BLaER1 treated with 17β-estradiol and CSF1 and Interleukin-3, amounts not matched to agents 10 nM and 100 nM (cell line): ENCODE measurements around the gene ASB5.

Experiments used
- H3K27ac ChIP-seq, 11 experiments: shearing (Covaris generic); formaldehyde crosslinking; 2 replicates each; pipeline ENCODE4 v1.8.1; 2022
- H3K27me3 ChIP-seq, 11 experiments: shearing (Covaris generic); formaldehyde crosslinking; 2 replicates each; pipeline ENCODE4 v1.8.1; 2022
- H3K36me3 ChIP-seq, 11 experiments: shearing (Covaris generic); formaldehyde crosslinking; 2 replicates each; pipeline ENCODE4 v1.8.1; 2022
- H3K4me1 ChIP-seq, 10 experiments: shearing (Covaris generic); formaldehyde crosslinking; 2 replicates each; pipeline ENCODE4 v1.8.1; 2022
- H3K4me2 ChIP-seq, 11 experiments: shearing (Covaris generic); formaldehyde crosslinking; 2 replicates each; pipeline ENCODE4 v1.8.1; 2022
- H3K4me3 ChIP-seq, 10 experiments: shearing (Covaris generic); formaldehyde crosslinking; 2 replicates each; pipeline ENCODE4 v1.8.1; 2022
- H3K9ac ChIP-seq, 11 experiments: shearing (Covaris generic); formaldehyde crosslinking; 2 replicates each; pipeline ENCODE4 v1.8.1; 2022
- H3K9me3 ChIP-seq, 11 experiments: shearing (Covaris generic); formaldehyde crosslinking; replicated peaks in 1 of 11; 2 replicates each; pipeline ENCODE4 v1.8.1; 2022
- H4K20me1 ChIP-seq, 11 experiments: shearing (Covaris generic); formaldehyde crosslinking; 2 replicates each; pipeline ENCODE4 v1.8.1; 2022
- Cebpa-rat ChIP-seq, 11 experiments: shearing (Covaris generic); IDR thresholded peaks; 2 replicates each; pipeline ENCODE4 v1.8.1; 2022

Gene ASB5

GRCh38 chr4:176188654-176189053, 80.4 kb downstream of the ASB5 start:
- no peaks in the 10 kb centered on the region for H3K36me3 ChIP-seq
- H3K4me1 ChIP-seq, result peaks cover 0 to 21% (median 12%) of the 10 kb centered on the region in 10 experiments; a peak in 13 of 20 replicates
- no peaks in the 10 kb centered on the region for H4K20me1 ChIP-seq
- H3K9ac ChIP-seq, result no peak overlapping the region
- no peaks in the 10 kb centered on the region for H3K27me3 ChIP-seq
- H3K9me3 ChIP-seq, result no peaks in the 10 kb centered on the region
- peak overlapping the region in 8 of 11 experiments; percentile 2 to 53 (median 22); a peak in 12 of 22 replicates for H3K4me2 ChIP-seq
- H3K4me3 ChIP-seq, result no peak overlapping the region
- TF ChIP-seq Cebpa-rat (IDR thresholded peaks at IDR 0.05), result no peak
- peak overlapping the region in 2 of 11 experiments; percentile 0 to 50; a peak in 3 of 22 replicates for H3K27ac ChIP-seq

GRCh38 chr4:176187624-176188023, 81.4 kb downstream of the ASB5 start:
- H3K27me3 ChIP-seq, result no peaks in the 10 kb centered on the region
- H3K4me1 ChIP-seq, result peaks cover 0 to 26% (median 13%) of the 10 kb centered on the region in 10 experiments; a peak in 13 of 20 replicates
- no peaks in the 10 kb centered on the region for H3K36me3 ChIP-seq
- peak overlapping the region in 1 of 11 experiments; percentile 11; a peak in 2 of 22 replicates for H3K27ac ChIP-seq
- no peak for TF ChIP-seq Cebpa-rat (IDR thresholded peaks at IDR 0.05)
- H3K4me3 ChIP-seq, result no peak overlapping the region
- H3K9ac ChIP-seq, result no peak overlapping the region
- H3K4me2 ChIP-seq, result peak overlapping the region in 4 of 11 experiments; percentile 15 to 41 (median 24); a peak in 5 of 22 replicates
- no peaks in the 10 kb centered on the region for H3K9me3 ChIP-seq
- H4K20me1 ChIP-seq, result no peaks in the 10 kb centered on the region

- no peak for TF ChIP-seq Cebpa-rat (IDR thresholded peaks at IDR 0.05)
- no peaks in the 10 kb centered on the region for H3K36me3 ChIP-seq
- peaks cover 0 to 26% (median 13%) of the 10 kb centered on the region in 10 experiments; a peak in 13 of 20 replicates for H3K4me1 ChIP-seq
- no peak overlapping the region for H3K4me3 ChIP-seq
- H3K27me3 ChIP-seq, result no peaks in the 10 kb centered on the region
- H3K27ac ChIP-seq, result no peak overlapping the region
- H3K9me3 ChIP-seq, result no peaks in the 10 kb centered on the region
- no peak overlapping the region for H3K4me2 ChIP-seq
- no peak overlapping the region for H3K9ac ChIP-seq
- no peaks in the 10 kb centered on the region for H4K20me1 ChIP-seq
Measured at GRCh38 chr4:176186671-176187395, 82.2 kb downstream of the ASB5 start.

GRCh38 chr4:176186067-176186466, 83.0 kb downstream of the ASB5 start:
- Histone ChIP-seq H3K9ac (no peak overlapping the region), H3K27ac (no peak overlapping the region), H4K20me1 (no peaks in the 10 kb centered on the region), H3K27me3 (no peaks in the 10 kb centered on the region), H3K4me2 (no peak overlapping the region), H3K36me3 (no peaks in the 10 kb centered on the region), H3K4me3 (no peak overlapping the region), H3K9me3 (no peaks in the 10 kb centered on the region), H3K4me1 (peaks cover 0 to 26% (median 13%) of the 10 kb centered on the region in 10 experiments; a peak in 13 of 20 replicates)
- no peak for TF ChIP-seq Cebpa-rat (IDR thresholded peaks at IDR 0.05)

- no peaks in the 10 kb centered on the region for H4K20me1 ChIP-seq
- no peaks in the 10 kb centered on the region for H3K27me3 ChIP-seq
- no peak for TF ChIP-seq Cebpa-rat (IDR thresholded peaks at IDR 0.05)
- peaks cover 0 to 26% (median 13%) of the 10 kb centered on the region in 10 experiments; a peak in 13 of 20 replicates for H3K4me1 ChIP-seq
- no peak overlapping the region for H3K4me2 ChIP-seq
- H3K9me3 ChIP-seq, result no peaks in the 10 kb centered on the region
- H3K27ac ChIP-seq, result no peak overlapping the region
- no peak overlapping the region for H3K9ac ChIP-seq
- no peaks in the 10 kb centered on the region for H3K36me3 ChIP-seq
- no peak overlapping the region for H3K4me3 ChIP-seq
Measured at GRCh38 chr4:176185051-176185450, 84.0 kb downstream of the ASB5 start.
